ENCODE data around the gene C12orf50.
"Not testable (repeated sequence)": the region's sequence is repeated elsewhere in the genome, so short reads cannot be mapped to it uniquely, and the experiment has no call there.

C12orf50 gene

GRCh38 chr12:88029093-88029665, at the start of gene C12orf50:
Gene C12orf50 (minus strand): TSS chr12:88029401. CDS start chr12:88026962, 2,439 bp downstream.
- no peak for DNase-seq (ENCODE audit: low spot score)

DNA sequence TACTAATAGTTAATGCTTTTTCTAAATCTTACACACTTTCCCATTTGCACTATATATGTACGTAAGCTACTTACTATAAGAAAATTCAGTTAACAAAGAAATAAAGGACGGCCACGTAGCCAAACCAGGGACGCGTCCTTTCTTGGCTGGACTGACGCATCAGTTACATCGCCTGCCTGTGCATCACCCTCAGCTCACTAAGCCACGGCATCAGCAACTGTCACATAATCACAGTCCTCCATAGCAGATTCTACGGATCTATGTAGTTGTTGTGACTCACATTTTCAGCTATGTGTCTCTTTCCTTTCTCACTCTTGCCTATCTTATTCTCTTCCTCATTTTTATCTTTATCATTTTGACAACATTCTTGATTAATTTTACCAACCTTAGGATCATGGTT, 38.1 kb upstream of the C12orf50 start:
- no peak for DNase-seq (ENCODE audit: low spot score)

DNA sequence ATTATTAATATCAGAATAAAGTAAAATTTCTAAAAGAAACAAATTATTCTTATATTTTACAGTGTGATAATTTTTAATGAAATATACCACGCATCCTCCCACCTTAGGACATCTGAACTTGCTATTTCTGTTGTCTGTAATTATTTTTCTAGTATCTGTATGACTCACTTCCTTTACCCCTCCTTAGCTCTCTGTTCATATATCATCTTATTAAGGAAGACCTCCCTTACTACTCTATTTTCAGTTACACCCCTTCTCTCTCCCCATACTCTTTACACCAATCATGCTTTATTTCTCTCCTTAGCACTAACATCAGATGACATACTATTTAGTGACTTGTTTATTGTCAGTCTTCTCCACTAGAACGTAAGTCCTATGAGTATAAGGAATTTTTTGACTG, 34.2 kb upstream of the C12orf50 start:
- DNase-seq (ENCODE audit: low spot score): no peak

GRCh38 chr12:88062474-88062873, 33.3 kb upstream of the C12orf50 start:
- no peak for DNase-seq (ENCODE audit: low spot score)

- no peak for DNase-seq (ENCODE audit: low spot score)
These were observed 29.5 kb upstream of the C12orf50 start for GRCh38 chr12:88058719-88059077.

GRCh38 chr12:88057994-88058718, 29.0 kb upstream of the C12orf50 start:
- no peak for DNase-seq (ENCODE audit: low spot score)

DNA sequence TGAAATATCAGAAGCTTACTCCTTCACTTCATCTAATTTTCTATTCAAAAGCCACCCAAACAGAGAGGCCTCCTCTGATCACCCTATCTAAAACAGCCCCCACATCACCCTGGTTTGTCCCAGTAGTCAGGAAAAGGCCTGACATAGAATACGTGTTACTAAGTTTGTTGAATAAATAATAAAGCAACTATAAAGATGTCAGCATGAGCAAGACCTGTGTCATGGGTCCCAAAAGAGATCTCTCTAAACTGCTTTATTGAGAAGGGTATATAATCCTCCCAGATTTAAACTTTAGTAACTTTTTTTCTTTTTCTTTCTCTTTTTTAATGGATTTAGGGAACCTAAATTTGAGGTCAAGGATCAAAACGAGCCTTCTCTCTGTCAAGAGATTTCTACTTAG, 27.4 kb upstream of the C12orf50 start:
- DNase-seq (ENCODE audit: low spot score): no peak

DNA sequence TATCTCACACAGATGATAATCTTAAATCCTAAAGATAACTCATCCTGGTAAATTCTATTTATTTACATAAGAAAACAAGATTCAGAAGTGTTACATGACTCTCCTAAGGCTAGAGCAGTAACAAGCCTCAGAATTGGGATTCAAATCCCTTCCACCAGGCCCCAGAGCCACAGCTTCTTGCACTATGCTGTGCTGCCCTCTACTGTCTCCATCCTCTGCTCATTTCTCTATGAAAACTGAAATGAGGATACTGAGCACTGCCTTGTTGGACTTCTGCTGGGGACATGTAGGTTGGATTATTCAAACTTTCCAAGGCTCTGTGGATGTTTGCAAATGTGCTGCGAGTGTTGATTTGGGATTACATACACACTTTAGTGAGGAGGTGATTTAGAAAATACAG, 23.5 kb upstream of the C12orf50 start:
- DNase-seq (ENCODE audit: low spot score): peak; percentile 52

- no peak for DNase-seq (ENCODE audit: low spot score)
These were observed 14.8 kb upstream of the C12orf50 start for GRCh38 chr12:88044035-88044434.

DNA sequence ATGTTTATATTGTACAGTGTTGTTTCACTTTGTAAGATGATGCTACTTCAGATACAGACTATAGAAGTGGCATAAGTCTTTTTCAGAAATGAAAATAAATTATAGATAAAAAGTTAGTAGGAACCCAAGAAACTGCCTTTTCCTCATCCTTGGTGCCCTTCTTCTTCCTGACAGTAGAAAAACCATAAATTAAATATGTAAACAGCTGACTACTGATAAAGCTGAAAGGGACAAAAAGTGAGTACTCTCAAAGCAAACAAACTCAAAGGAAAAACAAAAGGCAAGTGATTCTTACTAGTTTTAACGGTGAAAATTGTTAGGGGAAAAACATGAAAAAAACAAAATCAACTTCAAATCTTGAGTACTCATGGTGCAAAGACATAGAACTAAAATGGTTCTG, 8.6 kb upstream of the C12orf50 start:
- DNase-seq (ENCODE audit: low spot score): no peak

DNA sequence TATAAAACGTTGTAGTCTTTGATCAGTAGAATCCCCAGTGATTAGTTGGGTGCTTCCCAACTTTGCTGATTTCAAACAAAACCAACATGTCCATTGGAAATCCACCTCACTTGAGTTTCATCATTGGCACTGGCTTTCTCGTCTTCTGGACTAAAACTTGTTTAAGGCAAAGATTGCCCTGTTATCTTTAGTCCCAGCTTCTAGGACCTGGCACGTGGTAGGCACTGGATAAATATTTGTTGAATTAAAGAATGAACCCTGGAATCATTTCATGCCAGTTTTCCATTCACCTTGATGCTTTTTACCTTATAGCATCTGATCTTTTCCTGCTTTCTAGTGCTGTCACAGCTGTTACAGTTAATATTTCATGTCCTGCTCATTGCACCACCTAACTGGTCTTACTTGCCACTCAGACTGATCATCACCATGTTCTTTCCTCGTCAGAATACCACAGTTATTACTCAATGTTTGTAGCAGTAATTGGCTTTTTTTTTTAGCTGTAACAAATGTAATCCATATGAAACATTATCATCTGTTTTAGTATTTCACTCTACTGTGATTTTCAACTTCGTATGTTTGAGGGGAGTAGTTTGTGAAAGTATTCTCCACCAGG, 7.3 kb upstream of the C12orf50 start:
- peak; percentile 53 for DNase-seq (ENCODE audit: low spot score)

- peak; percentile 35 for DNase-seq (ENCODE audit: low spot score)
These were observed 6.7 kb upstream of the C12orf50 start for GRCh38 chr12:88035907-88036289.

GRCh38 chr12:88035271-88035906, 6.2 kb upstream of the C12orf50 start:
- DNase-seq (ENCODE audit: low spot score): peak; percentile 70

- DNase-seq (ENCODE audit: low spot score): not testable (repeated sequence)
These were observed 2.0 kb upstream of the C12orf50 start for GRCh38 chr12:88031161-88031560.

- DNase-seq (ENCODE audit: low spot score): no peak
These were observed 3.0 kb downstream of the C12orf50 start for GRCh38 chr12:88026196-88026595.

- DNase-seq (ENCODE audit: low spot score): no peak
These were observed 11.2 kb downstream of the C12orf50 start for GRCh38 chr12:88017964-88018363.

- no peak for DNase-seq (ENCODE audit: low spot score)
These were observed 13.4 kb downstream of the C12orf50 start for GRCh38 chr12:88015825-88016224.

DNA sequence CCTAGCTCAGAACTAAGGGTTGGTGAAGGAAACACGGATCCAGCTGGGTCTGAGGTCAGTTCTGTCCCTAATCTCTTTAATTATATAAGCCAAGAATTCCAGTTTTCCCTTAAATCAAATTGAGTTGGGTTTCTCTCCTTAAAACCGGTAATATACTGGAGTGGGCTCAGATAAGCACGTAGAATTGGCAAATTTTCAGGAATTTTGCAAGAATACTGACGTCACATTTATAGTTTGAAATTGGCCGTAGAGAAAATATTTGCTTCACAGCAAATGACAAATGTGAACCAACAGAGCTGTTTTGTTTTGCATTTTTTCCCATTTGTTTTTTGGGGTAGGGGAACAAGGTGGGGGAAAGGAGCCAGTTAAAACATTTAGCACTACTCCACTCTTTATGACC, 17.4 kb downstream of the C12orf50 start:
- no peak for DNase-seq (ENCODE audit: low spot score)

DNA sequence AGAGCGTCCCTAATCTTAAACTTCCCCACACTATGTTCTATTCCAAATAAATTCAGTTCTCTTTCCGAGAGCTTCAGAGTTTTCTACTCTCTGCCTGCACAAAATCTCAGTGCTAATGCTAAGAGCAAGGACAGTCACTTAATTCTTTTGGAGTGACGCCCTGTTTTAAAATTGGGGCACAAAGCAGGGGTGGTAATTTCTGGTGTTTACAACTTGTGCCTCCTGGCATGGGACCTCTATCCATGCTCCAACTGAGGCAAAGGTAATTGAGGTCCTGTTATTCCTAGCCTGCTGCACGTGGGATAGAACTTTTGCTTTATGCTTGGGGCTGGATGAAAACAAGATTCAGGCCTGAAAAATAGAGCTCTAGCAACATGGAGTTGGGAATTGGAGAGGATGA, 22.9 kb downstream of the C12orf50 start:
- DNase-seq (ENCODE audit: low spot score): no peak

GRCh38 chr12:88001327-88001726, 27.9 kb downstream of the C12orf50 start:
- no peak for DNase-seq (ENCODE audit: low spot score)

GRCh38 chr12:87995581-87996178, 33.5 kb downstream of the C12orf50 start:
- peak; percentile 22 for DNase-seq (ENCODE audit: low spot score)

DNA sequence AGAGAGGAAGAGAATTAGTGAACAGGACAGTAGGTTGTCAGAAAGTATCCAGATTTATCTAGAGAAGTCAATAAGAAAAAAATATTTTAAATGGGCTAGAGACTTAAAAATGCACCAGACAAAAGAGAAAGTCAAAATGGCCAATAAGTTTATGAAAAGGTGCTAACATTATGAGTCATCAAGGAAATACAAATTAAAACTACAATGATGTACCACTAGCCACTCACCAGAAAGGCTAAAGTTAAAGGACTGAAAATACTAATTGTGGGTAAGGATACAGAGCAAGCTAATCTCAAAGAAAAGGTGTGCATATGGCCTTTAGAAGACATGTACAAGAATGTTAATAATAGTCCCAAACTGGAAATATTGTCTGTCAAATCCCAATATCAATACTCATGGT, 37.7 kb downstream of the C12orf50 start:
- no peak for DNase-seq (ENCODE audit: low spot score)

GRCh38 chr12:87988534-87988933, 40.7 kb downstream of the C12orf50 start:
- DNase-seq (ENCODE audit: low spot score): no peak
